Left lung (tissue), 10 donors: ENCODE data around the gene RFLNA. TPM values are rescaled to one million over a fixed set of nuclear protein-coding genes. Genes with fewer than 3 reads are reported as not detected.

Source experiments
- ATAC-seq: fragments of 200-7000 bp; cut with Tn5 transposase; one replicate; pipeline ENCODE4 v1.9.1; 2020; ENCODE audit warnings: moderate library complexity
- DNase-seq, 4 donors: peaks; one replicate each; pipeline ENCODE4 v3.0.0-alpha.2; 2013 to 2020
- H3K27ac ChIP-seq, 2 donors: fragments of 200-600 bp; sonication (generic) in 1 of 2; one replicate each; pipeline versions ENCODE4 v1.5.0 to v1.8.0; 2020 to 2021
- H3K27me3 ChIP-seq, 2 donors: fragments of 200-600 bp; sonication (generic) in 1 of 2; one replicate each; pipeline versions ENCODE4 v1.5.0 to v1.8.0; 2020 to 2021
- H3K36me3 ChIP-seq, 2 donors: fragments of 200-600 bp; sonication (generic) in 1 of 2; one replicate each; pipeline versions ENCODE4 v1.5.0 to v1.8.0; 2020 to 2021
- H3K4me1 ChIP-seq, 2 donors: fragments of 200-600 bp; one replicate each; pipeline ENCODE4 v1.8.0; 2021
- H3K4me3 ChIP-seq, 2 donors: fragments of 200-600 bp; sonication (generic) in 1 of 2; one replicate each; pipeline versions ENCODE4 v1.5.0 to v1.8.0; 2020 to 2021; ENCODE audit warnings: mild to moderate bottlenecking in 1 of 2
- H3K9me3 ChIP-seq, 2 donors: fragments of 200-600 bp; sonication (generic) in 1 of 2; one replicate each; pipeline versions ENCODE4 v1.5.0 to v1.8.0; 2020 to 2021
- intact Hi-C, 2 donors: fragments of 100-400 bp; cut with DNase I; formaldehyde crosslinking; loops; one replicate each; pipeline versions ENCODE4 v1.11.2 to v1.14.2; 2022
- polyA plus RNA-seq, 6 donors: library from polyadenylated mRNA; unstranded; fragments of 120-200 nt; gene quantifications; one replicate each; pipeline ENCODE4 v1.2.1, GENCODE V29; 2013; ENCODE audit not compliant: insufficient read length in 6 of 6
- total RNA-seq, 2 donors: library from RNA; stranded (reverse); fragmentation: NEBNext Ultra II Directional; extraction: Animal tissue kit (Norgen Biotek cat#: 25700); gene quantifications; one replicate each; pipeline ENCODE4 v1.2.1, GENCODE V29; 2021
- TF ChIP-seq, protein P1 (sequence below), 2 donors: fragments of 200-600 bp; sonication (generic) in 1 of 2; IDR thresholded peaks; one replicate each; pipeline versions ENCODE4 v1.5.0 to v1.8.0; 2021; ENCODE audit warnings: antibody characterized with exemption in 2 of 2
- donor health status: DM: no; HTN: yes; CAD: no.
- donor health status: DM: no; HTN: no; CAD: no.

RFLNA gene
- total and polyA plus RNA-seq, 8 donors: 1.4 to 4.7 (median 3.0) TPM

GRCh38 chr12:124310178-124310577 lies 15.3 kb downstream of the RFLNA start:
- ATAC-seq (no peak), DNase-seq (peak in 1 of 4 donors; percentile 19)
- H3K27me3 ChIP-seq: no peaks in the 10 kb centered on the region
- H3K9me3 ChIP-seq: no peaks in the 10 kb centered on the region
- no peaks in the 10 kb centered on the region for H3K4me1 ChIP-seq
- TF ChIP-seq, protein P1, sequence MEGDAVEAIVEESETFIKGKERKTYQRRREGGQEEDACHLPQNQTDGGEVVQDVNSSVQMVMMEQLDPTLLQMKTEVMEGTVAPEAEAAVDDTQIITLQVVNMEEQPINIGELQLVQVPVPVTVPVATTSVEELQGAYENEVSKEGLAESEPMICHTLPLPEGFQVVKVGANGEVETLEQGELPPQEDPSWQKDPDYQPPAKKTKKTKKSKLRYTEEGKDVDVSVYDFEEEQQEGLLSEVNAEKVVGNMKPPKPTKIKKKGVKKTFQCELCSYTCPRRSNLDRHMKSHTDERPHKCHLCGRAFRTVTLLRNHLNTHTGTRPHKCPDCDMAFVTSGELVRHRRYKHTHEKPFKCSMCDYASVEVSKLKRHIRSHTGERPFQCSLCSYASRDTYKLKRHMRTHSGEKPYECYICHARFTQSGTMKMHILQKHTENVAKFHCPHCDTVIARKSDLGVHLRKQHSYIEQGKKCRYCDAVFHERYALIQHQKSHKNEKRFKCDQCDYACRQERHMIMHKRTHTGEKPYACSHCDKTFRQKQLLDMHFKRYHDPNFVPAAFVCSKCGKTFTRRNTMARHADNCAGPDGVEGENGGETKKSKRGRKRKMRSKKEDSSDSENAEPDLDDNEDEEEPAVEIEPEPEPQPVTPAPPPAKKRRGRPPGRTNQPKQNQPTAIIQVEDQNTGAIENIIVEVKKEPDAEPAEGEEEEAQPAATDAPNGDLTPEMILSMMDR (IDR thresholded peaks at IDR 0.05): no peak
- H3K4me3 ChIP-seq: no peak overlapping the region
- intact Hi-C loops: no loop called here
- no peak overlapping the region for H3K27ac ChIP-seq
- H3K36me3 ChIP-seq: no peaks in the 10 kb centered on the region

DNA sequence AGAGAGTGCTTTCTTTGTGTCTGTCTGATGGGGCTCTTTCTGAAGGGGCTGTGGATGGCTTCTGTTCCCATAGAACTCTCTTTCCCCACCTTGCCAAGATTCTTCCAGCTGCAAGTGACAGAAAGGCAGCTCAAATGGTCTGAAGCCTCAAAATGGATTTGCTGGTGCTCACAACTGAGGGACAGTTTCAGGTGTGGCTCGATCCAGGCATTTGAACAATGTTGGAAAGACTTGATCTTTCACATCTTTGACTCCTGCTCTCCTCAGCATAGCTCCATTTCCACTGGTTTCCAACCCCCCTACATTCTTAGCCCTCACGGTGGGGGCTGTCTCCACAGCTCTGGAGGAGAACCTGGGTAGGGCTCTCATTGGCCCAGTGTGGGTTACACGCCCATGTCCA lies 15.9 kb downstream of the RFLNA start:
- no peak overlapping the region for H3K27ac ChIP-seq
- intact Hi-C loops: no loop called here
- DNase-seq (no peak), ATAC-seq (no peak)
- H3K4me3 ChIP-seq: no peak overlapping the region
- no peaks in the 10 kb centered on the region for H3K9me3 ChIP-seq
- H3K36me3 ChIP-seq: no peaks in the 10 kb centered on the region
- TF ChIP-seq, protein P1 (IDR thresholded peaks at IDR 0.05): no peak
- H3K4me1 ChIP-seq: no peaks in the 10 kb centered on the region
- peaks cover 0 to 4% of the 10 kb centered on the region in 2 donors for H3K27me3 ChIP-seq

DNA sequence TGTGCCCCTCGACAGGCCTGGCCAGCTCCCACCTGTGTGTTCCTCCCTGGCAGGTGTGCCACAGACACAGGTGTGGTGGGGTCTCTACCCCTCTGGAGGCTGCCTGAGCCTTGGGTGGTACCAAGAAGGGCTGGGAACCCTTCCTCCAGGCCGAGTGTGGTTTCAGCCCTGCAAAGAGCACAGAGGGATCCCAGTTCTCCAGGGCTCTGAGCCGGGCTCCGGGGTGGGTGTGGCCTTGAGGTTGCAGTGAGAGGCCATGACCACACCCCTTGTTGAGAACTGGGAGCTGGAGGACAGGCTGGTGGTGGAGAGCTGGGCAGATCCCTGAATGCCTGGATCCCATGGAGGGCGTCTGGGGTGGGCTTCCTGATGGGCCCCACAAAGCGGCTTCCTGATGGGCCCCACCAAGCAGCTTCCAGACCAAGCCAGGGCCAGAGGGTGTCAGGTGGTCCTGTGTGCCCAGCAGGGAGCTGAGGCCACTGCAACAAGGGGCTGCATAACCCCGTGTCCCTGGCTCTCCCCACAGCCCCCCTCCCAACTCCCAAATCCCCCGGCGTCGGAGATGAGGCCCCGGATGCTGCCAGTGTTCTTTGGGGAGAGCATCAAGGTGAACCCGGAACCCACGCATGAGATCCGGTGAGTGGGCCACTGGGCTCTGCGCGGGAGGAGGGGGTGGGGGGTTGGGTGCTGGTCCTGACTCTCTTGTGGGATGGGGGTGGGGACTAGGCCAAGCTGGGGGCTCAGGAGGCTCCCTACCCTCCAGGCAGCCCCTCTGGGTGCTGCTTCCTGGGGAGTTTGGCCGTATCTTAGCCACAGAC lies 16.6 kb downstream of the RFLNA start:
- Histone ChIP-seq H3K27ac (no peak overlapping the region), H3K4me1 (no peaks in the 10 kb centered on the region), H3K4me3 (no peak overlapping the region), H3K27me3 (peaks cover 0 to 5% of the 10 kb centered on the region in 2 donors), H3K9me3 (no peaks in the 10 kb centered on the region), H3K36me3 (no peaks in the 10 kb centered on the region)
- DNase-seq (peak in 1 of 4 donors; percentile 71), ATAC-seq (peak; percentile 80)
- TF ChIP-seq, protein P1 (IDR thresholded peaks at IDR 0.05): no peak
- intact Hi-C loops: no loop called here

DNA sequence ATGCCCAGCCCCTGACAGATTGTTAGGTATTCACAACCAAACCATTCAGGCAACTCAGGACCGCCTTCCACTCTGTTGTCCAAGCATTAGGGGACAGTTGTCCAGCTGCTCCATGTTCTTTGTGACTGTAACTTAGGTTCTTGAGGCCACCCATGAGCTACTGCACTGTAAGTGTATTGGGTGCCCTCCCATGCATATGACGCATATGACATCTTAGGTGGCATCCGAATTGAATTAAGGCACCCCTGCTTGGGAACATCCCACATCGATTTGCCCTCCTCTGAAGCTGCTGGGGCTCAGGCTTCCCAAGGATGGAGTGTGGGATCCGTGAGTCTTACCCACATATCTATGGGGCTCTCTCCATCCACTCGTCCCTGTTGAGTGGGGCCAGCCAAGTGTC lies 17.7 kb downstream of the RFLNA start:
- Histone ChIP-seq H3K4me1 (no peaks in the 10 kb centered on the region), H3K4me3 (no peak overlapping the region), H3K9me3 (no peaks in the 10 kb centered on the region), H3K36me3 (no peaks in the 10 kb centered on the region), H3K27ac (no peak overlapping the region), H3K27me3 (peaks cover 0 to 5% of the 10 kb centered on the region in 2 donors)
- TF ChIP-seq, protein P1 (IDR thresholded peaks at IDR 0.05): no peak
- ATAC-seq: no peak
- intact Hi-C loops: no loop called here
- peak in 1 of 4 donors; percentile 8 for DNase-seq

GRCh38 chr12:124314207-124314606 lies 19.3 kb downstream of the RFLNA start:
- intact Hi-C loops: no loop called here
- ATAC-seq (no peak), DNase-seq (peak in 1 of 4 donors; percentile 65)
- Histone ChIP-seq H3K27ac (no peak overlapping the region), H3K36me3 (no peaks in the 10 kb centered on the region), H3K9me3 (no peaks in the 10 kb centered on the region), H3K27me3 (peaks cover 0 to 5% of the 10 kb centered on the region in 2 donors), H3K4me3 (no peak overlapping the region), H3K4me1 (no peaks in the 10 kb centered on the region)
- TF ChIP-seq, protein P1 (IDR thresholded peaks at IDR 0.05): no peak
